ENCODE data around the gene MPV17L2. TPM values are rescaled to one million over a fixed set of nuclear protein-coding genes. Genes with fewer than 3 reads are reported as not detected.

The MPV17L2 gene
- total and polyA plus RNA-seq, 2 donors (not counting 1 experiment from before 2014, with no cell fraction given), result 8.6 to 23.0 TPM

DNA sequence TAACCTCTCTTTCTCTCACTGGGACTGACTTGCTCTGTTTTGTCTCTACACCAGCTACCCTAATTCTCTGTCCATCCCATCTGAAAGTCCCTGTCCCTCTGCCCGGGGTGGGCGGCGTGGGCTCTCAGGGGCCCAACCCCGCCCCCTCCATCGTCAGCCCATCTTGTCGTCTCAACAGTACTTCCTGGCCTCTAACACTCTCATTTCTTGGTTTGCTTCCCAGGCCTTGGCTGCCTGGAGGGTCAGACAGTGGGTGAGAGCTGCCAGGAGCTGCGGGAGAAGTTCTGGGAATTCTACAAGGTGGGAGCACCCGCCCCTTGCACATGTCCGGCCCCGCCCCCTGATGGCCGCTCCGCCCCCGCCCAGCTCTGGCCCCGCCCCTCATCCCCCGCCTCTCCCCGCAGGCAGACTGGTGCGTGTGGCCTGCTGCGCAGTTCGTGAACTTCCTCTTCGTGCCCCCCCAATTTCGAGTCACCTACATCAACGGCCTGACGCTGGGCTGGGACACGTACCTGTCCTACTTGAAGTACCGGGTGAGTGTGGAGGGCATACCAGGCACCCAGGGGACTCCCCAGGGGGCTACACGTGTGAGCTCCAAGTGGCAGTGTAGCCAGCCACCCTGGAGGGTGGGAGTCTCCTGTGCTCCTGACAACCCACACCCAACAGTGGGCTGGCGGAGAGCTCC, 1.7 kb downstream of the MPV17L2 start:
- Histone ChIP-seq H3K9ac (ENCODE audit: low read length) (peak overlapping the region; percentile 29), H3K36me3 (replicated peaks in 1 of 2; ENCODE audit: control extremely low read depth in 1 of 2, control insufficient read depth in 1 of 2, extremely low read depth in 1 of 2, insufficient read depth in 2 of 2, low read length in 1 of 2) (peaks cover 0 to 25% of the 10 kb centered on the region in 2 experiments), H3K27me3 (replicated peaks in 1 of 4; ENCODE audit: control extremely low read depth in 1 of 4, control insufficient read depth in 3 of 4, insufficient read depth in 4 of 4, low read length in 3 of 4) (no peaks in the 10 kb centered on the region), H3K79me2 (ENCODE audit: control insufficient read depth, insufficient read depth, low read length) (peaks cover 14% of the 10 kb centered on the region), H3K4me2 (replicated peaks; ENCODE audit: low read depth, low read length, poor library complexity, severe bottlenecking) (peak overlapping the region; percentile 99), H2AFZ (ENCODE audit: insufficient read depth, low read depth, low read length, poor library complexity, severe bottlenecking) (peak overlapping the region; percentile 56), H3K27ac (ENCODE audit: low read length in 2 of 2) (peak overlapping the region; percentile 70 to 71), H3K9me3 (ENCODE audit: control extremely low read depth in 1 of 3, control insufficient read depth in 2 of 3, insufficient read depth in 1 of 3, low read length in 2 of 3) (no peaks in the 10 kb centered on the region), H3K4me1 (ENCODE audit: control insufficient read depth in 2 of 2, insufficient read depth in 2 of 2, low read length in 2 of 2) (peaks cover 25 to 31% of the 10 kb centered on the region in 2 donors), H4K20me1 (ENCODE audit: control insufficient read depth, insufficient read depth, low read length, poor library complexity, severe bottlenecking) (no peaks in the 10 kb centered on the region), H3K4me3 (ENCODE audit: control extremely low read depth in 1 of 5, extremely low read depth in 1 of 5, insufficient read depth in 1 of 5, low read depth in 2 of 5, low read length in 4 of 5) (peak overlapping the region in 4 of 5 experiments; percentile 31 to 90 (median 79))
- ChIA-PET POLR2A (interaction anchor here (0.6 to 5.7 kb wide), 8 partner anchors 9 to 1931 kb away, joined by 3 to 64 read pairs (median 8); partner anchors contain the start of genes IFI30 and RAB3A), CTCF (interaction anchor here (0.5 to 6.4 kb wide), 7 partner anchors 8 to 187 kb away, joined by 3 to 105 read pairs (median 7); partner anchors contain the start of genes ARRDC2 and RAB3A)
- peak overlapping the region; percentile 78 for H3K27ac Mint-ChIP-seq
- DNase-seq (peak; percentile 78), ATAC-seq (ENCODE audit: low read depth) (no peak)
- peak overlapping the region; percentile 93 for H3K4me3 Mint-ChIP-seq
- TF ChIP-seq, protein P1, sequence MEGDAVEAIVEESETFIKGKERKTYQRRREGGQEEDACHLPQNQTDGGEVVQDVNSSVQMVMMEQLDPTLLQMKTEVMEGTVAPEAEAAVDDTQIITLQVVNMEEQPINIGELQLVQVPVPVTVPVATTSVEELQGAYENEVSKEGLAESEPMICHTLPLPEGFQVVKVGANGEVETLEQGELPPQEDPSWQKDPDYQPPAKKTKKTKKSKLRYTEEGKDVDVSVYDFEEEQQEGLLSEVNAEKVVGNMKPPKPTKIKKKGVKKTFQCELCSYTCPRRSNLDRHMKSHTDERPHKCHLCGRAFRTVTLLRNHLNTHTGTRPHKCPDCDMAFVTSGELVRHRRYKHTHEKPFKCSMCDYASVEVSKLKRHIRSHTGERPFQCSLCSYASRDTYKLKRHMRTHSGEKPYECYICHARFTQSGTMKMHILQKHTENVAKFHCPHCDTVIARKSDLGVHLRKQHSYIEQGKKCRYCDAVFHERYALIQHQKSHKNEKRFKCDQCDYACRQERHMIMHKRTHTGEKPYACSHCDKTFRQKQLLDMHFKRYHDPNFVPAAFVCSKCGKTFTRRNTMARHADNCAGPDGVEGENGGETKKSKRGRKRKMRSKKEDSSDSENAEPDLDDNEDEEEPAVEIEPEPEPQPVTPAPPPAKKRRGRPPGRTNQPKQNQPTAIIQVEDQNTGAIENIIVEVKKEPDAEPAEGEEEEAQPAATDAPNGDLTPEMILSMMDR (IDR thresholded peaks at IDR 0.05), result no peak
- no peak for TF ChIP-seq EZH2 (IDR thresholded peaks at IDR 0.05; ENCODE audit: borderline replicate concordance, insufficient read depth, low read depth, low read length, poor library complexity, severe bottlenecking)
- peaks cover 34% of the 10 kb centered on the region for H3K4me1 Mint-ChIP-seq
- no peaks in the 10 kb centered on the region for H3K9me3 Mint-ChIP-seq (ENCODE audit: insufficient read depth)
- no peaks in the 10 kb centered on the region for H3K27me3 Mint-ChIP-seq
- 10% methylated on average over 14 of the region's 27 CpGs for WGBS (ENCODE audit: insufficient coverage)
- intact Hi-C loops (cut with micrococcal nuclease), result loop anchor here (5.0 to 10.0 kb wide), 4 partner anchors 97 to 943 kb away; partner anchors contain the start of genes ELL, FCHO1, MAST3 and TMEM161A

DNA sequence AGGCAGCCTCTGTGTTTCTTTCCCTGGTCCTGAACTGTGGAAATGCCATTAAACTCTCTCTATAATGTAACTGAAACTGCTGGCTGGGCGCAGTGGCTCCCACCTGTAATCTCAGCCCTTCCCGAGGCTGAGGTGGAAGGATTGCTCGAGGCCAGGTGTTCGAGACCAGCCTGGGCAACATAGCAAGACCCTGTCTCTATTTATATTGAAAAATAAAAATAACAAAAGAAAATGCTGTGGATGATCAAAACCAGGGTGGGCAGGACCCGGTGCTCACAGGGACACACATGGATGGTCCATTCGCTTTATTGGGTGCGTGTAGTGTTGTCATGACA, 3.5 kb downstream of the MPV17L2 start:
- H3K4me3 Mint-ChIP-seq, result no peak overlapping the region
- no peak overlapping the region for H3K9ac ChIP-seq (ENCODE audit: low read length)
- peaks cover 7% of the 10 kb centered on the region for H3K79me2 ChIP-seq (ENCODE audit: control insufficient read depth, insufficient read depth, low read length)
- no peaks in the 10 kb centered on the region for H4K20me1 ChIP-seq (ENCODE audit: control insufficient read depth, insufficient read depth, low read length, poor library complexity, severe bottlenecking)
- ChIA-PET POLR2A (no interaction called here), CTCF (interaction anchor here (2.4 kb wide), 1 partner anchor 55 kb away, joined by 5 read pairs; no protein-coding TSS in a partner anchor)
- intact Hi-C loops (cut with micrococcal nuclease), result loop anchor here (10.0 kb wide), 1 partner anchor 442 kb away; the partner anchor contains the start of gene FCHO1
- ATAC-seq (ENCODE audit: low read depth) (no peak), DNase-seq (no peak)
- H3K4me2 ChIP-seq (replicated peaks; ENCODE audit: low read depth, low read length, poor library complexity, severe bottlenecking), result no peak overlapping the region
- no peak overlapping the region for H3K4me3 ChIP-seq (ENCODE audit: control extremely low read depth in 1 of 5, extremely low read depth in 1 of 5, insufficient read depth in 1 of 5, low read depth in 2 of 5, low read length in 4 of 5)
- H3K4me1 ChIP-seq (ENCODE audit: control insufficient read depth in 2 of 2, insufficient read depth in 2 of 2, low read length in 2 of 2), result peaks cover 23 to 28% of the 10 kb centered on the region in 2 donors
- no peak overlapping the region for H2AFZ ChIP-seq (ENCODE audit: insufficient read depth, low read depth, low read length, poor library complexity, severe bottlenecking)
- no peaks in the 10 kb centered on the region for H3K9me3 ChIP-seq (ENCODE audit: control extremely low read depth in 1 of 3, control insufficient read depth in 2 of 3, insufficient read depth in 1 of 3, low read length in 2 of 3)
- H3K36me3 ChIP-seq (replicated peaks in 1 of 2; ENCODE audit: control extremely low read depth in 1 of 2, control insufficient read depth in 1 of 2, extremely low read depth in 1 of 2, insufficient read depth in 2 of 2, low read length in 1 of 2), result peaks cover 0 to 26% of the 10 kb centered on the region in 2 experiments
- no peaks in the 10 kb centered on the region for H3K27me3 Mint-ChIP-seq
- no peaks in the 10 kb centered on the region for H3K27me3 ChIP-seq (replicated peaks in 1 of 4; ENCODE audit: control extremely low read depth in 1 of 4, control insufficient read depth in 3 of 4, insufficient read depth in 4 of 4, low read length in 3 of 4)
- 90% methylated on average over 2 of the region's 7 CpGs for WGBS (ENCODE audit: insufficient coverage)
- no peak overlapping the region for H3K27ac ChIP-seq (ENCODE audit: low read length in 2 of 2)
- peaks cover 28% of the 10 kb centered on the region for H3K4me1 Mint-ChIP-seq
- no peak overlapping the region for H3K27ac Mint-ChIP-seq
- TF ChIP-seq, protein P1 (IDR thresholded peaks at IDR 0.05), result no peak
- no peak for TF ChIP-seq EZH2 (IDR thresholded peaks at IDR 0.05; ENCODE audit: borderline replicate concordance, insufficient read depth, low read depth, low read length, poor library complexity, severe bottlenecking)
- H3K9me3 Mint-ChIP-seq (ENCODE audit: insufficient read depth), result no peaks in the 10 kb centered on the region
